ENCODE results near the gene DPYSL3.

DPYSL3 gene

GRCh38 chr5:147455822-147456450 lies 53.9 kb downstream of the DPYSL3 start:
- TF ChIP-seq, protein P1, sequence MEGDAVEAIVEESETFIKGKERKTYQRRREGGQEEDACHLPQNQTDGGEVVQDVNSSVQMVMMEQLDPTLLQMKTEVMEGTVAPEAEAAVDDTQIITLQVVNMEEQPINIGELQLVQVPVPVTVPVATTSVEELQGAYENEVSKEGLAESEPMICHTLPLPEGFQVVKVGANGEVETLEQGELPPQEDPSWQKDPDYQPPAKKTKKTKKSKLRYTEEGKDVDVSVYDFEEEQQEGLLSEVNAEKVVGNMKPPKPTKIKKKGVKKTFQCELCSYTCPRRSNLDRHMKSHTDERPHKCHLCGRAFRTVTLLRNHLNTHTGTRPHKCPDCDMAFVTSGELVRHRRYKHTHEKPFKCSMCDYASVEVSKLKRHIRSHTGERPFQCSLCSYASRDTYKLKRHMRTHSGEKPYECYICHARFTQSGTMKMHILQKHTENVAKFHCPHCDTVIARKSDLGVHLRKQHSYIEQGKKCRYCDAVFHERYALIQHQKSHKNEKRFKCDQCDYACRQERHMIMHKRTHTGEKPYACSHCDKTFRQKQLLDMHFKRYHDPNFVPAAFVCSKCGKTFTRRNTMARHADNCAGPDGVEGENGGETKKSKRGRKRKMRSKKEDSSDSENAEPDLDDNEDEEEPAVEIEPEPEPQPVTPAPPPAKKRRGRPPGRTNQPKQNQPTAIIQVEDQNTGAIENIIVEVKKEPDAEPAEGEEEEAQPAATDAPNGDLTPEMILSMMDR (IDR thresholded peaks at IDR 0.05; ENCODE audit: low read depth, low read length) = no peak
- DNase-seq (ENCODE audit: extremely low read depth, low read depth) = no peak

DNA sequence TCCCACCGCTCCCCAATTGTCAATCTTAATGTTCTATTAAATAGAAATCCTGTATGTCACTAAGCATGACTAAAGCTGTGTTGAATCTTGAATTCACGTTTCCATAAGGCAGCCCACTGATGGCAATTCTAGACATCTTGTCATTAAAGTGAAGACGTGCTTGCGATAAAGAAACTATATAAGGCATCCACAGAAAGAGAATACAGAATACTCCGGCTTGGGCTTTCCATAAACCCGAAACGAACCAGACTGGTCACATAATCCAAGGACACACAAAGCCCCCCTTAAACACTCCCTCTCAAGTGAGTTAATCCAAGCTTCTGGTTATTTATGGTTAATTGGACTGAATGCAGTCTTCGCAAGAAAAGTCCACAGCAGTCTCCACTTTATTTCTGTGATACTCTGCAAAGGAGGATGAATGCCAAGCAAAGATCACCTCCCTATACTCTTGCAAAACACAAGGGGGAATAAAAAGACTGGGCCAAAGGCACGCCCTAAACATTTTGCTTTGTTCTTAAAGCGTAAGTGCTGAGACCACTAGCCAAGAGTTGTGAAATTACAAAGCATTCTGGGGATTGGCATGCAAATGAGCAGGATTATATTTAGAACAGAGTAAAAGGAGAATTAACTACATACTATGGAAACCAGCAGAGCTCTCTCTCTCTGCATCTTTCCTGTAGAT lies 54.7 kb downstream of the DPYSL3 start:
- DNase-seq (ENCODE audit: extremely low read depth, low read depth) = peak; percentile 89
- TF ChIP-seq, protein P1 (IDR thresholded peaks at IDR 0.05; ENCODE audit: low read depth, low read length) = no peak

DNA sequence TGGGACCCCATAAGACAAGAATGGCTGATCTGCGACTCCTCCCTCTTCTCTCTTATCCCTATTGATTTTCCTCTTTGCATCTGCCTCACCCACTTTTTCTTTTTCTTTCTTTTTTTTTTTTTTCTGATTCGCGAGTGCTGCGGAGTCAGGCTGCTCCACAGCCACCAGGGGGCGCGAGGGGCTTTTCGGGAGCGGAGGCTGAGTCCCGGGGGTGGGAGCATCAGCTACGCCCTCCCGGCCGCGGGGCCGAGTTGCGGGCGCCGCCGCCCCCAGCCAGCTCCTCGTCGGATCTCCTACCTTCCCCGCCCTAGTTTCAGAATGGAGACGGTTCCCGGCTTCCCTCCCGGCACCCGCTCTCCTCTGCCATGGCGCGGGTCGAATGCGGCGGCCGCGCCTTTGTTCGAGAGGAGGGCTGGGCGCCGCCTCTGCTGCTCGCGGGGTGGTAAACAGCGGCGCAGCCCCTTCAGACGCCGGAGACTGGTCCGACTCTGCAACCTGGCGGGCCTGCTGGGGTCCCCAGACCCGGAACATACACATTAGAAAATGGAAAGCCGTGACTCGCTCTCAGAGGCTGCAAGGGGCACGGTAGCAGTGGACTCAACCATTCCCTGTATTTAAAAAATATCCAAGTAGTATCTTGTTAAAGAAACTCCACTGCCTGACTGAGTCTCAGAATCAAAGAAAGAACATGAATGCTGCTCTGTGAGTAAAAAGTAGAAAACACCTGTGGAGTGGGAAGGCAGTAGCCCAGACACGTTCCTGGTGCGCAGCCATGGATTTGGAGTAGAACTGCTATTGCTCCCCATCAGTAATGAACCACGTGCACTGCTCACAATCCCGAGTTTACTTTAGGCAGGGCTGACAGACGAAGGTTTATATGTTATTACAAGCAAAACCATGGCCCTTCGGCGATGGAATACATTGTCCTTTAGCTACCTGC lies 55.7 kb downstream of the DPYSL3 start:
- DNase-seq (ENCODE audit: extremely low read depth, low read depth) = peak; percentile 79
- TF ChIP-seq, protein P1 (IDR thresholded peaks at IDR 0.05; ENCODE audit: low read depth, low read length) = peak; percentile 91

- TF ChIP-seq, protein P1 (IDR thresholded peaks at IDR 0.05; ENCODE audit: low read depth, low read length) = no peak
- DNase-seq (ENCODE audit: extremely low read depth, low read depth) = no peak
Observed at GRCh38 chr5:147452165-147452811, 57.6 kb downstream of the DPYSL3 start.

DNA sequence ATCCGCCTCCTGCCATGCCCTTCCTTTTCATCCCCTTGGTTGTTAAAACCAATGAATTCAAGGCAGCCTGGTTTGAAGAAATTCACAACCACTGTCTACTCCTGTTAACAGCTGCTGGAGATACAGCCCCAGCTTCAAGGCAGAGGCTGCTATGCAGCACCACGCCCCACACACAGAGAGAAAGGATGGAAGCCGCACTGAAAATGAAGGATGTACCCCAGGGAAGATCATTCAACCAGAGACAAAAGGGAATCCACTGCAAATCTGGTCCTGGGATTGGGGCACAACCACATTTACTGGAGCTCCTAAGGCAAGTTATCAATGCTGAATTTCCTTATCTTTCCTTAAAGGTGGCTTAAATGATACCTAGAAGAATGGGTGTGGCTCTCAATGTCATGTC lies 58.7 kb downstream of the DPYSL3 start:
- TF ChIP-seq, protein P1 (IDR thresholded peaks at IDR 0.05; ENCODE audit: low read depth, low read length) = no peak
- no peak for DNase-seq (ENCODE audit: extremely low read depth, low read depth)

DNA sequence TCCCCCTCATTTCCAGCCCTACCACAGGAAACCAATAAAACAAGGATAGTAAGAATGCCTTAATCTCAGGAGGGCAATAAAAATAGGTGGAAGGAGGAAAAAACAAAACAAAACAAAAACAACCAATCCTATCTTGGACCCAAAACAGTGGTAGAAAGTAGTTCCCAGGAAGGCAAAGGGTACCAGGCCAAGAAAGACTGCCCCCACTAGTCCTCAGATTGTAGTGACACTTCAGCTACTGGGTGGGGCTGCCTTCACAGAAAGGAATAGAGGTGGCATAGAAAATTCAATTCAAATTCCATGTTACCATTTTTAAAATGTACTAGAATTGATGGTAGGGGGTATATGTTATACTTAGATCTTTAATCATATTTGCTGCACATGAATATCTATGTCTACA lies 59.3 kb downstream of the DPYSL3 start:
- TF ChIP-seq, protein P1 (IDR thresholded peaks at IDR 0.05; ENCODE audit: low read depth, low read length) = no peak
- DNase-seq (ENCODE audit: extremely low read depth, low read depth) = no peak

All from AG09319 (cell line).